HL-60/S4 treated with phorbol 12-myristate 13-acetate at 8.2 ng/mL for 4 days and 3 days (cell line): Measurements from ENCODE around the gene TMEM156.
"Not testable (repeated sequence)": the region's sequence is repeated elsewhere in the genome, so short reads cannot be mapped to it uniquely, and the experiment has no call there.

ENCODE experiments used
- in situ Hi-C: fragments of 300-500 bp; cut with MboI; formaldehyde crosslinking; loops from 2 replicates; pipeline ENCODE4 v1.15.0; 2022; ENCODE audit warnings: low sequenced_read_pairs

Gene TMEM156

DNA sequence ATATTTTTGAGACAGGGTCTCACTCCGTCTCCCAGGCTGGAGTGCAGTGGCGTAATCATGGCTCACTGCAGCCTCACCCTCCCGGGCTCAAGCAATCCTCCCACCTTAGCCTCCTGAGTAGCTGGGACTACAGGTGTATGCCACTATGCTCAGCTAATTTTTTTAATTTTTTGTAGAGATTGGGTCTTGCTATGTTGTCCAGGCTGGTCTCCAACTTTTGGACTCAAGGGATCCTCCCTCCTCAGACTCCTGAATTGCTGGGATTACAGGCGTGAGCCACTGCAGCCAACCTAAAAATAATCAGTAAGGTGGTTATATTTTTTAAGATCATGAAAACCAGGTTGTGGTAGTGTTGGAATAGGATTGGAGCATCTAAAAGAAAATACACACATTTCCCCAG lies 38.1 kb downstream of the TMEM156 start:
- in situ Hi-C loops = no loop called here

GRCh38 chr4:38993683-38994082 lies 38.5 kb downstream of the TMEM156 start:
- in situ Hi-C loops = no loop called here

DNA sequence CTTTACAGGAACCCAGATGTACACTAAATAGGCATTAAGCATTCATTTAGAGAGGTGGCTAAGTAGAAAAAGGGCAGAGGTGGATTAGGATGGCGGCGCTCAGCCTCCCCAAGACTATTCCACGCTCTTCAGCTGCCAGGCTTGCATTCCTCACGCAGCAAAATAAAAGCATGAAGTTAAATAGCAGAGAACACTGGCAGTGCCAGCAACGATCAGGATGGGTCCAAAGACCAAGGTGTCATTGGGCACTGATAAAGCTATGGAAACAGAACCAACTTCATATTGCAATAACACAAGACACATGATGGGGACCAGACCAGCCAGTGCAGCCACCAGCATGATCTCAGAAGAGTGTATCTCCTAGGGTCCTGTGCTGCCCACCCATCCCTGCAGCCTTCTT lies 42.0 kb downstream of the TMEM156 start:
- in situ Hi-C loops = no loop called here

GRCh38 chr4:38989487-38989886 lies 42.7 kb downstream of the TMEM156 start:
- in situ Hi-C loops = no loop called here

DNA sequence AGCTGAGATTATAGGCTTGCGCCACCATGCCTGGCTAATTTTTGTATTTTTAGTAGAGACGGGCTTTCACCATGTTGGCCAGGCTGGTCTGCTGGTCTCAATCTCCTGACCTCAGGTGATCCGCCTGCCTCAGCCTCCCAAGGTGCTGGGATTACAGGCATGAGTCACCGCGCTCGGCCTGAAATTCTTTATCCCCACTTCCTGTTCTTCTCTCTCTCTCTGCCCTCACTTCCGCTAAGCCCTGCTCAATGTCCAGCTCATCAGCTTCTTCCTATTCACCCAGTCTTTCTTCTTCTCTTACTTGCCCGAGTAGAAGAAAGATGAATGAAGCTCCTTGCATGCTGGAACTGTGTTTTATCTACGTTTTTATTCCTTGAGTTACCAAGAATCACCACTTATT lies 43.9 kb downstream of the TMEM156 start:
- in situ Hi-C loops = not testable (repeated sequence)

- in situ Hi-C loops = no loop called here
Measured at GRCh38 chr4:38987491-38987890, 44.7 kb downstream of the TMEM156 start.

DNA sequence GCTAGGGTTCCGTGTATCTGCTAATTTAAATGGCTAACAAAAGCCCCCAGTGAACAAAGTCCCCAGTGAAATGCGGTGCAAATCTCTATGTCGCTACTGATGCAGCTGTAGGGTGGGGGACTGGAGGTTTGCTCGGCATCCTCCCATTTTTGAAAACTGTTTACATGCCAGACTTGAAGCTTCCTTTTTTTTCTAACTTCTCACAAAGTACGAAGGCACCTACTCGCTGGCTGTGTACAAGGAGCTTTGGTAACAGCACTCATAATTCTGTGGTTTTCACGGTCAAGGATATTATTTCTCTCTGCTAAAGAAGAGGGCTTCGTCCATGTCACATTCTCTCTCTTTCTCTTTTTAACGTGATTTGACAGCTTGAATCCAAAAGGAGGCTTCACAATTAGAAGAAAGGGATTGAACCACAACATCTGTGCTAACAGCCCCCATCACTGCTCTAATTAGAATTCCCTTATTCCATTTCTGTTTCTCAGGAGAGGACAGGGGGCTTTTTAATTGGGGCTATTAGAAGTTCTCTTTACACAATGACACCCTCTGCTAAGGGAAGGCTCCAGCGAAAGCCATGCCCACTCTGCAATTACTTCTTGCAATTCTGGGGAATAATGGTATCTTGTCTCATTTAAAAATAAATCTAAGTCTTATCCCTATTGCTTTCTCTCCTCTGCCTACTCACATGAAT lies 46.7 kb downstream of the TMEM156 start:
- in situ Hi-C loops = no loop called here

DNA sequence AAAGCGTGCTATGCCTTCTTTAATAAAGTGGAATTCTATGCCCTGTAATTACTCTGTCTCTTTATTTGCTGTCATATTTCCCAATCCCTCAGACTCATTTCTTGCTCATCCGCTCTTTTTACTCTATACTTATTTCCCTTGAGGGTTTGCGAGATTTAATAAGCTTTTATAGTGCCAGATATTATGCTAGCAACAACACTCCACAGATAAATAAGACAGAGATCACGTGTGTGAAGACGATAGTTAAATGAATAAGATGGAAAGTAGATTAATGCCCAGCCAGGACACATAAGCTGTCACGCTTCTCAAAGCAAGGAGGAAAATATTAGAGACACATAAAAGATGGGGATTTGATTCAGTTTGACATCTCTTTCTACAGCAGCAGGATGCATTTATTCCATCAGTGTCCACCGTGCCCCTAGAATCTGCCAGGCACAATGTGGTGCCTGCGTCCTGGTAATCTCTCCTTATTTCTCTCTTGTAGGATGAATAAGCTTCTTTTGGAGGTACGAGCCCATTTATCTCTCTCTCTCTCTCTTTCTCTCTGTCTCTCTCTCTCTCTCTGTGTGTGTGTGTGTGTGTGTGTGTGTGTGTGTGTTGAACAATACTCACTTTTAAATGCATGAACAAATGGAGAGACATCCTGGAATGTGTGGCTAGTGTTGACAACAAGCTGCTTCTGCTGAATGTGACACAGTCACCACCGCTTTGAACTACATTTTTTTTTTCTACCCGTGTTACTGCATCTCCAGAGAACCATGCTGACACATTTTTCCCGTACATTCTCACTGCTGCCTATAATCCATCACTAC lies 48.2 kb downstream of the TMEM156 start:
- in situ Hi-C loops = no loop called here

- in situ Hi-C loops = no loop called here
Measured at GRCh38 chr4:38983291-38983690, 48.9 kb downstream of the TMEM156 start.

GRCh38 chr4:38982361-38983095 lies 49.7 kb downstream of the TMEM156 start:
- in situ Hi-C loops = no loop called here

DNA sequence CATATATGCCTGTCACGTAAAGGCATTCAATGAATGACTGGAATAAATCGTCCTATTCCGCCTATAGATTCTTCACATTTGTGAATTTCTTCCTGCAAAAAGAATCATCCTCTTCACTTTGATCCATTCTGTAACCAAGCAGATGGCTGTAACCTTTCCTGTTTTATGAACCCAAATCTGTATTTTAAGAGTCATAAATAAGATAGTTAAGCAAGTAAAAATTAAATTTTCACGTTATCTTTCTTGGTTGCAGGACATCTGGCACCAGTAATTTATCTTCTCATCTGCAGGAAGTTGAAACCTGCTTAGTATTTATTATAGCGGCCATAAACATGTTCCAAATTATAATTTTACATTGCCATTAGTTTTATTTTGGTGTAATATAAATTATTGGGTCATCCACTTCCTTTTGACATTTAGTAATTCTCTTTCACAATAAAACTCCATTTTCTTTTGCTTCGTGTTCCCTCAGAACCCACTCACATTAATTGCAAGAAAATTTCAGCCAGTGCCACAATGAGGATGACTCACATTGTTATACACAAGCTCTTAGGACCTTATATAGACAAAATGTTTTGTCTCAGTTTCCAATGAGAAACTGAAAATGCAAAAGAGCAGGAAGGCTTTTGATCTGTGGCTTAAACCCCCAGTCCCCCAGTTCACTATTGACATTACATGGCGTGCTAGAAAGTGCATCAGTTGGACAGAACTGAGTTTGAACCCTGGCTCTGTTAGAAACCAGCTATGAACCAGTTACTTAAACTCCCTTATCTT lies 51.1 kb downstream of the TMEM156 start:
- in situ Hi-C loops = no loop called here

DNA sequence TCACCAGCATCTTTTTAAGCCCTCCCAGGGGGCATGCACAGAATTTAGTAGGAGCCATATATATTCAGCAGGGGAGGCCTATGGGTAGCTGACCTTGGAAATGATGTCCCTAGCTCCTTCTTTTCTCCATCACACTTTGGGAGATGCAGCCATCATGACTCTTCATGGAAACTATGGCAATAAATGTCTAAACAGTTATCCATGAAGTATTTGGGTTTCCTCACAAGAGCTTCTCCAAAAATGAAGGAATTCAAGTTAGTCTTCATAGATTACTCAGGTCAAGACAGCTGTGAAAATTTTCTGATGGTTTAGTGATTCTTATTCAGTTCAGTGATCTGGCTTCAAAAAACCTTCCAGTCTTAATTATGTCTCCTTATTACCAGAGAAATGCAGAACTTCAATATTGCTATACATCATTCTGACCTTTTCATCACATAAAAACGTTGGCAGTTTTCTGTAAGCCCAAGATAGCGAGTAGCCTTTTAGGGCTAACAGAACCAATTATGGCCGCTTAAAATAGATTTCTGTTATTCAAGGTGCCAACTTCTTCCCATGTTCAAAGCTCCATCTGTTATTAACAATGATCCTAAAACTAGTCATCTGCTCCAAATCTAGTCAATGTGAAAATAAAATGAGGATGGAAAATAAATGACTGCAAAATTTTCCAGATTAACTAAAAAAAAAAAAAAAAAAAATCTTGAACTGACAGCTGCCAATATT lies 52.5 kb downstream of the TMEM156 start:
- in situ Hi-C loops = no loop called here

GRCh38 chr4:38979081-38979480 lies 53.1 kb downstream of the TMEM156 start:
- in situ Hi-C loops = no loop called here

DNA sequence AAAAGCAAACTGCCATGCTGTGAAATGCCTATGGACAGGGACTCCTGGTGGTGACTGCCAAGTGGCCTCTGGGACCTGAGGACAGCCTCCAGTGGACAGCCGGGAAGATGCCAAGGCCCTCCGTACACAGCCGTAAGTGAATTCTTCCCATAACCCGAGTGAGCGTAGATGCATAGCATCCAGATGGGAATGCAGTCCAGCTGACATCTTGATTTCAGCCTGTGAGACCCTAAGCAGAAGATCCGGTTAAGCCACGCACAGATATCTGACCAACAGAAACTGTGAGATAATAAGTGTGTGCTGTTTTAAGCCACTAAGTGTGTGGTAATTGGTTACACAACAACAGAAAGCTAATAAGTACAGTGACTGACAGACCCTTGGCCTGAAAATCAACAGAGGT lies 55.9 kb downstream of the TMEM156 start:
- in situ Hi-C loops = no loop called here

- in situ Hi-C loops = no loop called here
Measured at GRCh38 chr4:38968668-38969067, 63.5 kb downstream of the TMEM156 start.

DNA sequence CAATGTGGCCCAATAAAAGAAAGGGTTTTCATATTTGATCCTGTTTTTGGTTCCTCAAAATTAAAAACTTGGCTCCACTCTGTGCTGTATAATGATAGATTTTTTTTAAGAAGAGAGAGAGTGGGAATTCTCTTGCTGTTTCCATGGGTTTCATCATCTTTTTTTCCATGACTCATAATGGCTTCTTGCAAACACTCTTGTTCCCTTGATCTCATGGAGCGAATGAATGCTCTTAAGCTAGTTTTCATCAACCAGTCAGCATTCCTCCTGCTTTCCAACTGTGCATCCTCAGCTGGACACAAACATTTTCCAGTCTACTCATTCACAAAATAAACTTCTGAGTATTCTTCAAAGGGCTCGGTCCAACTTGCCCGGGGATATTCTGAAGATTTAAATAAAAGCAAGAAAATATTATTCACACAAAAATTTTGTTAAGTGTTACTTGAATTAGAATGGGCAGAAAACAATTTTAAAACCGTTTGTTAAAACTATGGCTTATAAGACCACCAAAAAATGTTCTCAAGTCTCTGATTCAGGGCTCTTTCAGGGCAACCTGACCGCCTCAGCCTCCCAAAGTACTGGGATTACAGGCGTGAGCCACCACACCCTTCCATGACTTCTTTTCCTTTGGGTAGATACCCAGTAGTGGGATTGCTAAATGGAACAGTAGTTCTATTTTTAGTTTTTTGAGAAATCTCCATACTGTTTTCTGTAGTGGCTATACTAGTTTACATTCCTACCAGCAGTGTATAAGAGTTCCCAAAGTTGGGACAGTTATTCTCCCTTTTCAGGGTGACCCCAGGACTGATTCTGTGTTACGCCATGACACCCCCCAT lies 64.7 kb downstream of the TMEM156 start:
- in situ Hi-C loops = no loop called here

GRCh38 chr4:38965866-38966265 lies 66.3 kb downstream of the TMEM156 start:
- in situ Hi-C loops = no loop called here

- in situ Hi-C loops = no loop called here
Measured at GRCh38 chr4:38964942-38965775, 67.0 kb downstream of the TMEM156 start.

GRCh38 chr4:38959248-38959647 lies 73.0 kb downstream of the TMEM156 start:
- in situ Hi-C loops = not testable (repeated sequence)
